Endothelial cell of umbilical vein (primary cell): ENCODE results near the gene GPR153. TPM values are rescaled to one million over a fixed set of nuclear protein-coding genes. Genes with fewer than 3 reads are reported as not detected.

Source experiments
- BruUV-seq: library from RNA; stranded (reverse); fragments of 400-500 nt; replicated peaks from 2 replicates; lab custom pipeline; 2021; lab: Mats Ljungman, UMichigan
- CTCF ChIA-PET: fragments of 300-600, 350-600 bp; sonication (Branson Sonifier 250); formaldehyde crosslinking; loops from one replicate; lab custom pipeline; 2021; ENCODE audit warnings: antibody characterized with exemption, inconsistent platforms; lab: Charles Lee
- POLR2A ChIA-PET: fragments of 300-600, 350-600 bp; sonication (Branson Sonifier 250); formaldehyde crosslinking; loops from one replicate; lab custom pipeline; 2021; ENCODE audit warnings: antibody characterized with exemption, inconsistent platforms; lab: Charles Lee
- DNase-seq: peaks from one replicate; pipeline ENCODE4 v3.0.0-alpha.2; 2011; ENCODE audit warnings: low read depth, low spot score
- FAIRE-seq: peaks from 2 replicates; lab custom pipeline; 2011; peaks lifted over from hg19 to GRCh38; lab: Jason Lieb, UNC
- H2AFZ ChIP-seq: 2 replicates; pipeline ENCODE4 v1.6.0; 2012; ENCODE audit warnings: low read depth, low read length, control low read depth, inconsistent platforms
- H3K27ac ChIP-seq: 2 replicates; pipeline ENCODE4 v1.5.1; 2011; ENCODE audit warnings: low read depth, mild to moderate bottlenecking, control low read depth, low read length, moderate library complexity; ENCODE audit not compliant: insufficient read depth
- H3K27me3 ChIP-seq, 2 experiments: 2 replicates each; pipeline versions ENCODE4 v1.6.0 to v1.6.1; 2011; ENCODE audit warnings: low read length in 2 of 2, mixed read lengths in 1 of 2; ENCODE audit not compliant: control insufficient read depth in 2 of 2, insufficient read depth in 2 of 2
- H3K36me3 ChIP-seq, 2 experiments: 2 replicates in 1 of 2; 3 replicates in 1 of 2; pipeline ENCODE4 v1.5.1; 2011; ENCODE audit warnings: low read length in 2 of 2, mild to moderate bottlenecking in 1 of 2, moderate library complexity in 1 of 2; ENCODE audit not compliant: control insufficient read depth in 2 of 2, insufficient read depth in 2 of 2; ENCODE audit errors: extremely low read depth in 1 of 2
- H3K4me1 ChIP-seq: 3 replicates; pipeline ENCODE4 v1.5.1; 2011; ENCODE audit warnings: mild to moderate bottlenecking, low read length; ENCODE audit not compliant: control insufficient read depth, insufficient read depth; ENCODE audit errors: extremely low read depth
- H3K4me2 ChIP-seq: 2 replicates; pipeline ENCODE4 v1.6.1; 2011; ENCODE audit warnings: low read length, control low read depth, mixed read lengths; ENCODE audit not compliant: insufficient read depth
- H3K4me3 ChIP-seq, 3 experiments: fragments of 200-600 bp in 1 of 3; sonication (generic), shearing (Covaris generic) in 1 of 3; replicated peaks in 1 of 3; 2 replicates each; pipeline ENCODE4 v1.5.1; 2011 to 2016; ENCODE audit warnings: control low read depth in 3 of 3, low read length in 3 of 3, mild to moderate bottlenecking in 2 of 3, inconsistent platforms in 1 of 3, low read depth in 1 of 3, moderate library complexity in 1 of 3; ENCODE audit not compliant: insufficient read depth in 1 of 3
- H3K79me2 ChIP-seq: 2 replicates; pipeline ENCODE4 v1.6.0; 2012; ENCODE audit warnings: low read length, inconsistent platforms; ENCODE audit not compliant: control insufficient read depth, insufficient read depth
- H3K9ac ChIP-seq: replicated peaks from 2 replicates; pipeline ENCODE3; 2011; ENCODE audit warnings: low read length, control low read depth; ENCODE audit not compliant: insufficient read depth; ENCODE audit errors: extremely low read depth
- H3K9me1 ChIP-seq: replicated peaks from 3 replicates; pipeline ENCODE4 v1.6.0; 2011; ENCODE audit warnings: mild to moderate bottlenecking, low read length; ENCODE audit not compliant: control insufficient read depth, insufficient read depth; ENCODE audit errors: extremely low read depth
- H3K9me3 ChIP-seq: replicated peaks from 2 replicates; pipeline ENCODE4 v1.5.1; 2012; ENCODE audit warnings: low read length, inconsistent platforms; ENCODE audit not compliant: control insufficient read depth, insufficient read depth
- H4K20me1 ChIP-seq: replicated peaks from 2 replicates; pipeline ENCODE3; 2011; ENCODE audit warnings: mild to moderate bottlenecking, low read length; ENCODE audit not compliant: control insufficient read depth, insufficient read depth; ENCODE audit errors: extremely low read depth
- CTCF ChIP-seq, 2 donors: IDR thresholded peaks; 1 replicate in 1 of 2; 2 replicates in 1 of 2; pipeline ENCODE4 v1.5.1; 2011; ENCODE audit warnings: low read length in 2 of 2, mild to moderate bottlenecking in 2 of 2, moderate library complexity in 2 of 2, control low read depth in 1 of 2, inconsistent platforms in 1 of 2, low read depth in 1 of 2; ENCODE audit not compliant: insufficient read depth in 1 of 2; ENCODE audit errors: extremely low read depth in 1 of 2
- EZH2 ChIP-seq: IDR thresholded peaks from 2 replicates; pipeline ENCODE4 v1.6.1; 2012; ENCODE audit warnings: borderline replicate concordance, low read depth, mild to moderate bottlenecking, moderate library complexity, low read length, inconsistent platforms; ENCODE audit not compliant: severe bottlenecking
- FOS ChIP-seq: IDR thresholded peaks from 2 replicates; pipeline ENCODE4 v1.6.1; 2011; ENCODE audit warnings: mild to moderate bottlenecking, low read length, moderate library complexity, borderline replicate concordance; ENCODE audit not compliant: insufficient read depth
- GATA2 ChIP-seq: IDR thresholded peaks from 2 replicates; pipeline ENCODE4 v1.7.0; 2011; ENCODE audit warnings: low read depth, mild to moderate bottlenecking, moderate library complexity, mixed read lengths, low read length; ENCODE audit not compliant: insufficient read length, insufficient read depth
- JUN ChIP-seq: IDR thresholded peaks from 2 replicates; pipeline ENCODE4 v1.6.1; 2011; ENCODE audit warnings: borderline replicate concordance, low read depth; ENCODE audit not compliant: insufficient read length, insufficient read depth
- MAX ChIP-seq: IDR thresholded peaks from 2 replicates; pipeline ENCODE4 v1.6.1; 2011; ENCODE audit not compliant: insufficient read depth, insufficient read length
- MYC ChIP-seq: IDR thresholded peaks from one replicate; pipeline ENCODE4 v1.6.1; 2011; ENCODE audit warnings: mild to moderate bottlenecking, low read depth, low read length
- POLR2A ChIP-seq: IDR thresholded peaks from 2 replicates; pipeline ENCODE4 v1.6.1; 2012; ENCODE audit warnings: low read depth, mild to moderate bottlenecking, control low read depth, low read length
- POLR2AphosphoS5 ChIP-seq: IDR thresholded peaks from 2 replicates; pipeline ENCODE4 v1.6.1; 2012; ENCODE audit warnings: low read depth, mild to moderate bottlenecking, control low read depth, low read length, moderate library complexity; ENCODE audit not compliant: insufficient read depth
- dilution Hi-C: fragments of 300-500 bp; cut with MboI; formaldehyde crosslinking; loops from one replicate; pipeline ENCODE4 v1.15.0; 2019; ENCODE audit warnings: low sequenced_read_pairs; ENCODE audit not compliant: extremely low pct_ligation_motif_present
- intact Hi-C: fragments of 100-400 bp; cut with micrococcal nuclease; formaldehyde crosslinking; loops from one replicate; pipeline ENCODE4 v1.10.0; 2022
- polyA plus RNA-seq, 4 experiments: library from polyadenylated mRNA; depleted of rRNA in 3 of 4; stranded (reverse) in 3 of 4; unstranded in 1 of 4; fragments of >200 nt; gene quantifications; 2 replicates each; pipeline versions ENCODE4 v1.2.1 to v1.2.3, GENCODE V29; 2011 to 2012; ENCODE audit warnings: missing spikeins in 1 of 4
- total RNA-seq: library from RNA; stranded (reverse); gene quantifications from 2 replicates; pipeline ENCODE4 v1.2.3, GENCODE V29; 2021

GPR153 gene
- total and polyA plus RNA-seq, 2 donors (not counting 3 experiments of a cell fraction or from before 2014, with no cell fraction given) = 3.1 to 3.9 TPM

- POLR2A ChIA-PET = no interaction called here
- CTCF ChIA-PET = no interaction called here
- dilution Hi-C loops = no loop called here
These were observed 24.4 kb upstream of the GPR153 start for GRCh38 chr1:6285336-6285735.

More at GRCh38 chr1:6285336-6285735, 24.4 kb upstream of the GPR153 start:
- no peak overlapping the region for H3K9ac ChIP-seq
- H3K36me3 ChIP-seq = no peaks in the 10 kb centered on the region
- no peaks in the 10 kb centered on the region for H3K9me1 ChIP-seq
- no peak for TF ChIP-seq EZH2
- no peak for TF ChIP-seq CTCF (IDR thresholded peaks at IDR 0.05; ENCODE audit: extremely low read depth in 1 of 2, insufficient read depth in 1 of 2, low read depth in 1 of 2, low read length in 2 of 2)
- TF ChIP-seq JUN = no peak
- no peak for TF ChIP-seq MYC
- no peak for TF ChIP-seq GATA2
- no peak for TF ChIP-seq MAX
- TF ChIP-seq POLR2AphosphoS5 = no peak
- no peak for TF ChIP-seq FOS
- TF ChIP-seq POLR2A = no peak
- no peak overlapping the region for H2AFZ ChIP-seq
- no peaks in the 10 kb centered on the region for H3K9me3 ChIP-seq
- H3K27ac ChIP-seq = no peak overlapping the region
- no peaks in the 10 kb centered on the region for H3K79me2 ChIP-seq
- no peaks in the 10 kb centered on the region for H3K27me3 ChIP-seq
- BruUV-seq = no TSS peak
- H3K4me1 ChIP-seq = no peaks in the 10 kb centered on the region
- FAIRE-seq (no peak), DNase-seq (no peak)
- intact Hi-C loops = no loop called here
- no peak overlapping the region for H3K4me3 ChIP-seq
- H3K4me2 ChIP-seq = no peak overlapping the region
- H4K20me1 ChIP-seq = no peaks in the 10 kb centered on the region
